Heart left ventricle (tissue), 16 donors: ENCODE data around the gene PANK3. TPM values are rescaled to one million over a fixed set of nuclear protein-coding genes. Genes with fewer than 3 reads are reported as not detected.
"Not testable (repeated sequence)": the region's sequence is repeated elsewhere in the genome, so short reads cannot be mapped to it uniquely, and the experiment has no call there.

Experiments used
- ATAC-seq, 4 donors: fragments of 200-7000 bp; cut with Tn5 transposase; one replicate each; pipeline ENCODE4 v1.9.1; 2020 to 2022; ENCODE audit warnings: moderate library complexity in 4 of 4, mild to moderate bottlenecking in 3 of 4, moderate number of reproducible peaks in 1 of 4
- DNase-seq, 5 donors: peaks; one replicate each; pipeline ENCODE4 v3.0.0-alpha.2; 2020
- H3K27ac ChIP-seq, 12 donors: fragments of 200-600 bp; sonication (generic) in 4 of 12; one replicate each; pipeline versions ENCODE4 v1.5.0 to v1.8.0; 2016 to 2022; ENCODE audit warnings: mild to moderate bottlenecking in 2 of 12
- H3K27me3 ChIP-seq, 9 donors: fragments of 200-600 bp; sonication (generic) in 2 of 9; one replicate each; pipeline versions ENCODE4 v1.5.1 to v1.8.0; 2016 to 2022; ENCODE audit warnings: mild to moderate bottlenecking in 3 of 9
- H3K36me3 ChIP-seq, 9 donors: fragments of 200-600 bp; sonication (generic) in 2 of 9; one replicate each; pipeline versions ENCODE4 v1.5.0 to v1.8.0; 2018 to 2022; ENCODE audit warnings: mild to moderate bottlenecking in 2 of 9
- H3K4me1 ChIP-seq, 12 donors: fragments of 200-600 bp; sonication (generic) in 4 of 12; one replicate each; pipeline versions ENCODE4 v1.5.0 to v1.8.0; 2016 to 2022; ENCODE audit warnings: mild to moderate bottlenecking in 3 of 12
- H3K4me3 ChIP-seq, 12 donors: fragments of 200-600 bp; sonication (generic) in 4 of 12; one replicate each; pipeline versions ENCODE4 v1.5.0 to v1.8.0; 2017 to 2022; ENCODE audit warnings: mild to moderate bottlenecking in 9 of 12, moderate library complexity in 4 of 12
- H3K9me3 ChIP-seq, 12 donors: fragments of 200-600 bp; sonication (generic) in 4 of 12; one replicate each; pipeline versions ENCODE4 v1.5.0 to v1.8.0; 2016 to 2022; ENCODE audit warnings: mild to moderate bottlenecking in 1 of 12
- POLR2A ChIP-seq, 2 donors: fragments of 450-650 bp; IDR thresholded peaks; one replicate each; pipeline ENCODE4 v1.6.1; 2017; ENCODE audit warnings: antibody characterized with exemption in 2 of 2, mild to moderate bottlenecking in 2 of 2, moderate library complexity in 2 of 2
- WGBS, 4 donors: extraction: QIAGEN DNeasy Blood & Tissue Kit in 2 of 4; methylation state at CpG; one replicate each; pipeline versions ENCODE4 v1.1.5 to v1.1.7; 2013 to 2018; 5-methylcytosine and 5-hydroxymethylcytosine counted together
- intact Hi-C, 10 donors: fragments of 100-400 bp; cut with DNase I; formaldehyde crosslinking; loops; one replicate each; pipeline versions ENCODE4 v1.11.1 to v1.14.2; 2022
- polyA plus RNA-seq, 2 donors: library from polyadenylated mRNA; stranded (reverse); fragments of 200-250 nt; gene quantifications; one replicate each; pipeline ENCODE4 v1.2.3, GENCODE V29; 2013
- total RNA-seq, 9 donors: library from RNA; depleted of rRNA in 2 of 9; stranded (reverse); fragments of >200 nt in 2 of 9; fragmentation: NEBNext Ultra II Directional in 3 of 9; extraction: Animal tissue kit (Norgen Biotek cat#: 25700) in 3 of 9; gene quantifications; one replicate each; pipeline versions ENCODE4 v1.1.0 to v1.2.4, GENCODE V29; 2016 to 2023
- TF ChIP-seq, protein P1 (sequence below), 12 donors: fragments of 200-600 bp; sonication (generic) in 4 of 12; IDR thresholded peaks; one replicate each; pipeline versions ENCODE4 v1.5.0 to v1.8.0; 2018 to 2022; ENCODE audit warnings: antibody characterized with exemption in 12 of 12, mild to moderate bottlenecking in 5 of 12
- donor health status: ischemic (EF 13 %, LVEDD 7.1; RV severe dilation, severe dysfunction).
- donor health status: healthy with polysubstance abuse.
- donor health status: DM: no; HTN: yes; CAD: no.
- donor health status: DM: no; HTN: no; CAD: no.
- donor health status: ischemic (EF 25% LVEDD 6.9; RV normal size, moderate dysfunction).
- donor health status: ischemic (EF 25% LVEDD 5.7; RV mildly dilated, moderate dysfunction).
- donor health status: healthy.
- donor health status: DM: yes; HTN: yes; CAD: no.
- donor health status: ischemic (EF 35%, LVEDD 5.7; RV mildly dilated, moderate dysfunction).
- donor health status: nonischemic (EF 11% LVEDD 7.7; RV severe dilation, severe dysfunction).
- donor health status: DM: yes; HTN: yes; CAD: no.
- donor health status: PGD.
- donor health status: ischemic (EF 29% LVEDD 5.4; RV normal size, mild dysfunction).
- donor health status: nonischemic (EF 23%, LVEDD 6.1; RV moderate dilation, normal function).

The PANK3 gene
- total and polyA plus RNA-seq, 11 donors, result 3.8 to 45.4 (median 28.1) TPM

DNA sequence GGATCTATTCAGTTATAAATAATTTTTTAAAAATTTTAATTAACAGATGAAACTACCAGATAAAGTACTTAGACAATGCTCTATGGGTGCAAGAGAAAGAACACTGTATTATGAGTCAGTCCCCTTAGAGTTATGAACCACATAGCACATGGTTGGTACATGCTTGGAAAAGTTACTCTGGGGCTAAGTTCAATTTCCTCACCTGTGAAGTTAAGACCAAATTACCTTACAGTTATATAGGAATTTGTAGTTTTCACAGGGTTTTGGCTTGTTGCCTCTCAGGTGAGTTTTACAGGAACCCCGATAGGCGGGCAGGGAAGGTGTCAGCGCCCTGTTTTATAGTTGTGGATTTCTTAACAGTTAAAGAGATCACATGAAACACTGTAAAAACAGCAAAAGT, 1.2 kb downstream of the PANK3 start:
- H3K36me3 ChIP-seq, result no peaks in the 10 kb centered on the region
- DNase-seq, result no peak
- peak overlapping the region in 10 of 12 donors; percentile 93 to 98 (median 97) for H3K27ac ChIP-seq
- H3K4me3 ChIP-seq, result peak overlapping the region; percentile 68 to 99 (median 92)
- peaks cover 0 to 4% (median 0%) of the 10 kb centered on the region in 12 donors for H3K9me3 ChIP-seq
- TF ChIP-seq, protein P1, sequence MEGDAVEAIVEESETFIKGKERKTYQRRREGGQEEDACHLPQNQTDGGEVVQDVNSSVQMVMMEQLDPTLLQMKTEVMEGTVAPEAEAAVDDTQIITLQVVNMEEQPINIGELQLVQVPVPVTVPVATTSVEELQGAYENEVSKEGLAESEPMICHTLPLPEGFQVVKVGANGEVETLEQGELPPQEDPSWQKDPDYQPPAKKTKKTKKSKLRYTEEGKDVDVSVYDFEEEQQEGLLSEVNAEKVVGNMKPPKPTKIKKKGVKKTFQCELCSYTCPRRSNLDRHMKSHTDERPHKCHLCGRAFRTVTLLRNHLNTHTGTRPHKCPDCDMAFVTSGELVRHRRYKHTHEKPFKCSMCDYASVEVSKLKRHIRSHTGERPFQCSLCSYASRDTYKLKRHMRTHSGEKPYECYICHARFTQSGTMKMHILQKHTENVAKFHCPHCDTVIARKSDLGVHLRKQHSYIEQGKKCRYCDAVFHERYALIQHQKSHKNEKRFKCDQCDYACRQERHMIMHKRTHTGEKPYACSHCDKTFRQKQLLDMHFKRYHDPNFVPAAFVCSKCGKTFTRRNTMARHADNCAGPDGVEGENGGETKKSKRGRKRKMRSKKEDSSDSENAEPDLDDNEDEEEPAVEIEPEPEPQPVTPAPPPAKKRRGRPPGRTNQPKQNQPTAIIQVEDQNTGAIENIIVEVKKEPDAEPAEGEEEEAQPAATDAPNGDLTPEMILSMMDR (IDR thresholded peaks at IDR 0.05), result no peak
- no peak for TF ChIP-seq POLR2A (IDR thresholded peaks at IDR 0.05)
- H3K4me1 ChIP-seq, result peaks cover 0 to 47% (median 27%) of the 10 kb centered on the region in 12 donors
- WGBS, 4 donors, result 20 to 38% (median 28%) methylated on average over 3 of the region's 3 CpGs
- ATAC-seq, result no peak
- intact Hi-C loops, result loop anchor here in 2 of 10 donors (5.0 kb wide), 1 partner anchor 91 kb away; the partner anchor contains the start of gene RARS1 (in 2 of the 2)
- no peaks in the 10 kb centered on the region for H3K27me3 ChIP-seq

GRCh38 chr5:168575391-168576372, 3.5 kb downstream of the PANK3 start:
- intact Hi-C loops, result loop anchor here in 2 of 10 donors (5.0 kb wide), 1 partner anchor 88 kb away; the partner anchor contains the start of gene RARS1 (in 2 of the 2)
- ATAC-seq, result no peak
- H3K4me1 ChIP-seq, result peaks cover 0 to 60% (median 31%) of the 10 kb centered on the region in 12 donors

GRCh38 chr5:168574156-168574555, 5.0 kb downstream of the PANK3 start:
- H3K4me1 ChIP-seq, result peaks cover 0 to 54% (median 30%) of the 10 kb centered on the region in 12 donors
- 92 to 100% (median 98%) methylated on average over 1 of the region's 1 CpG for WGBS, 4 donors
- intact Hi-C loops, H3K9me3 ChIP-seq, DNase-seq, H3K36me3 ChIP-seq, ATAC-seq, H3K27ac ChIP-seq, H3K27me3 ChIP-seq, H3K4me3 ChIP-seq: not testable (repeated sequence)

More at GRCh38 chr5:168575391-168576372, 3.5 kb downstream of the PANK3 start:
- WGBS, 4 donors, result 76 to 81% (median 80%) methylated on average over 7 of the region's 7 CpGs
- H3K27me3 ChIP-seq, result no peaks in the 10 kb centered on the region
- DNase-seq, result no peak
- no peak overlapping the region for H3K27ac ChIP-seq
- H3K9me3 ChIP-seq, result peaks cover 0 to 4% (median 0%) of the 10 kb centered on the region in 12 donors
- no peaks in the 10 kb centered on the region for H3K36me3 ChIP-seq
- TF ChIP-seq, protein P1 (IDR thresholded peaks at IDR 0.05), result no peak
- TF ChIP-seq POLR2A (IDR thresholded peaks at IDR 0.05), result no peak
- no peak overlapping the region for H3K4me3 ChIP-seq

- H3K4me1 ChIP-seq, result peaks cover 0 to 54% (median 30%) of the 10 kb centered on the region in 12 donors
- H3K9me3 ChIP-seq, H3K27me3 ChIP-seq, H3K36me3 ChIP-seq, H3K27ac ChIP-seq, intact Hi-C loops, ATAC-seq, H3K4me3 ChIP-seq, DNase-seq: not testable (repeated sequence)
- 91 to 100% (median 95%) methylated on average over 1 to 3 of the region's 3 CpGs for WGBS, 4 donors
Observed at GRCh38 chr5:168573663-168574062, 5.5 kb downstream of the PANK3 start.
